GM12872 (cell line): ENCODE measurements around the gene CLPSL1.

Experiments
- CTCF ChIP-seq: IDR thresholded peaks from 3 replicates; pipeline ENCODE4 v1.5.1; 2011; ENCODE audit warnings: low read depth, mild to moderate bottlenecking, low read length, moderate library complexity; ENCODE audit not compliant: insufficient read depth

The CLPSL1 gene

DNA sequence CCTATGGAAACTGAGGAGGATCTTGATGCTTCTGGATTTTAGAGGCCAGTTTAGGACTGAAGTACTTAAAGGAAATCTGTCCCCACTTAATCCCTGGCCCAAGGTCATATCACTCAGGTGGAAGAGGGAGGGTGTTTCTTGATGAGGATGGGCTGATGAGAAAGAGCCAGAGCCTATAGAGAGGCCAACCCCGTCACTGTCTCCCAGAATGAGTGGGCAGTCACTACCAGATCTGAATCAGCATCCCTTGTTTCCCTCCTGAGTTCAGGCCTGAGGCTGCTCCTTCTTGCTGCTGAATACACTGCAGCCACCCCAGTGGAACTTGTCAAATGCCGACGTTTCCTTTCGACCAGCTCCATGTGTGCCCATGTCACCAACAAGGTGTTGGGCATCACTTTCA lies 29.2 kb upstream of the CLPSL1 start:
- TF ChIP-seq CTCF, result no peak

DNA sequence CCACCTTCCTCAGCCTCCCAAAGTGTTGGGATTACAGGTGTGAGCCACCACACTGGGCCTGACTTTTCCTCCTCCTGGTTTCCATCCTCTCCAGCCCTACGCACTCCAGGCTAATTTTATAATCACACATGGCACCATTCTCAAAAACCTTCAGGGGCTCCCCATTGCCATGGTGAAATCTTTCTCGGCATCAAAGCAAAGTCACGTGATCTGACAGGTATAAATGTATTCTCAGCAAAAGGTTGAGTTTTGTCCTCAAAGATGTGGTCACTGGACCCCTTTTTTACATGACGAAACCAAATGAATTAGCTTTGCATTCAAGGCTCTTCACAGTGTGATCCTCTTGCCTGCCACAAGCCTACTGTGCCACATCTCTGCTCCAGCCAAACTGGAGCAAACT lies 28.5 kb upstream of the CLPSL1 start:
- TF ChIP-seq CTCF, result no peak

GRCh38 chr6:35754452-35755277 lies 26.2 kb upstream of the CLPSL1 start:
- no peak for TF ChIP-seq CTCF

- TF ChIP-seq CTCF, result no peak
Observed at GRCh38 chr6:35755278-35755924, 25.4 kb upstream of the CLPSL1 start.

- TF ChIP-seq CTCF, result peak; percentile 72
Observed at GRCh38 chr6:35757456-35758123, 23.2 kb upstream of the CLPSL1 start.

GRCh38 chr6:35759426-35759825 lies 21.4 kb upstream of the CLPSL1 start:
- no peak for TF ChIP-seq CTCF

GRCh38 chr6:35765739-35766138 lies 15.1 kb upstream of the CLPSL1 start:
- TF ChIP-seq CTCF, result no peak
